Measurements from ENCODE around the gene THY1. TPM values are rescaled to one million over a fixed set of nuclear protein-coding genes. Genes with fewer than 3 reads are reported as not detected.
"Not testable (repeated sequence)": the region's sequence is repeated elsewhere in the genome, so short reads cannot be mapped to it uniquely, and the experiment has no call there.

Gene THY1
- total and polyA plus RNA-seq, 5 experiments from 2014 or later = not detected

DNA sequence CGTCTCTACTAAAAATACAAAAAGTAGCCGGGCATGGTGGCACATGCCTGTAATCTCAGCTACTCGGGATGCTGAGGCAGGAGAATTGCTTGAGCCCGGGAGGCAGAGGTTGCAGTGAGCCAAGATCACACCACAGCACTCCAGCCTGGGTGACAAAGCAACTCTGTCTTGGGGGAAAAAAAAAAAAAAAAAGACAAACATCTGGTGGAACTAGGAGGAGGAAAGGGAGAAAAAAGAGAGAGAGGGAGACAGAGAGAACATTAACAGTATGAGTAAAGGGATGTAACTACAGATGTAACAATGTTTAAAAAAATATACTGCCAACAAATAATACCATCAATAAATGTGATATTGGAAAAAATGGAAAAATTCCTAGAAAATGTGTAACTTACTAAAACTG is 32.3 kb upstream of the THY1 start:
- H3K9me3 Mint-ChIP-seq, ATAC-seq, H3K4me3 Mint-ChIP-seq, H3K36me3 Mint-ChIP-seq, H3K4me1 Mint-ChIP-seq, H3K27ac Mint-ChIP-seq, POLR2A ChIA-PET, DNase-seq: not testable (repeated sequence)
- peaks cover 26 to 49% (median 31%) of the 10 kb centered on the region in 5 donors for H3K27me3 Mint-ChIP-seq

DNA sequence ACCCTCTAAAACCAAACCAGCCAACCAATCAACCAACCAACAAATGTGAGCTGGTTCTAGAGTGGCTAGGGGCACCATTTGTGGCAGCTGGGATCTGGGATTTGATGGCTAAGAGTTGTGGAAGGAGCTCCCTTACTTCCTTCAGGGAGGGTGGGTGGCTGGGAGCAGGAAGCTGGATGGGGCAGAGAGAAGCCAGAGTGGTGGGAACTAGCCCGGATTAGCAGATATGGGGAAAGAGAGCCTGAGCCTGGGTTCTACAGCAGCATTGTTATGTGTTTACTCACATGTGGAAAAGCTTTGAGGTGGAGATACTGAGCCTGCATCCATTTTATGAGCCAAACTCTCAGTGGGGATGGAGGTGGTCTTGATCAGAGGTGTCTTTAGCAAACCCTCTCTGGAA is 30.9 kb upstream of the THY1 start:
- DNase-seq (no peak), ATAC-seq (no peak)
- H3K4me1 Mint-ChIP-seq = no peaks in the 10 kb centered on the region
- no peaks in the 10 kb centered on the region for H3K36me3 Mint-ChIP-seq
- POLR2A ChIA-PET = interaction anchor here (0.6 kb wide), 1 partner anchor 8 kb away, joined by 6 read pairs; no protein-coding TSS in a partner anchor
- H3K4me3 Mint-ChIP-seq = no peak overlapping the region
- peak overlapping the region in 1 of 10 donors; percentile 14 for H3K27ac Mint-ChIP-seq
- H3K9me3 Mint-ChIP-seq = no peaks in the 10 kb centered on the region
- peaks cover 19 to 43% (median 23%) of the 10 kb centered on the region in 5 donors for H3K27me3 Mint-ChIP-seq

DNA sequence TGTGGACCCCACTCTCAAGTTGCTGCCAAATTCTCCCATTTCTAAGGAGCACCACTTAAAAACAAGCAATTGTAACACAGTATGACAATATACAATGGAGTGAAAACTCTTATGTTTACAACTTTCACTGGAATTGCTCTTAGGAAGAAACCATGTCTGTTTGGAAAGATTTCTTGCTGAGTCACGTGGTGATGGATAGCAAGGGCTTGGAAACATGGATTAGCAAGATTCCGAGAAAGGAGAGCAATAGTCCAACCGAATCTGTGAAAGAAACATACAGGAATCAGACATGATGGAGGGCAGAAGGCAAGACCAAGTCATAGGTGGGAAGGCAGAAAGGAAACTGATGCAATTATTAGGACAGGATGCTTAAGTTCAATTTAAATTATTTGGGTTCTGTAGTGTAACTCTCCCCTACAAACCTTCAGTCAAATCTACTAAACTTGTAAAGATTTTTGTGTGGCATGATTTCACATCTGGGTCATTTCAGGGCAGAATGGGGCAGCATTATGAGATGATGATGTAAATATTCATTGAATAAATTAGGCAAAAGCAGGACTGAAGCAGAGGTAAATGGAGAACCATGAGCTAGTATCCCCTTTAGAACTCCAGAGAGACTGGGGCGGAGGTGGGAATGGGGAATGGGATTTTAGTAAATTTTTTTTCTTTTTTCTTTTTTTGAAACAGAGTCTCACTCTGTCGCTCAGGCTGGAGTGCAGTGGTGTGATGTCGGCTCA is 27.8 kb upstream of the THY1 start:
- H3K9me3 Mint-ChIP-seq = no peaks in the 10 kb centered on the region
- H3K36me3 Mint-ChIP-seq = no peaks in the 10 kb centered on the region
- no peak for DNase-seq
- H3K4me1 Mint-ChIP-seq = peaks cover 0 to 6% (median 2%) of the 10 kb centered on the region in 4 donors
- POLR2A ChIA-PET = no interaction called here
- no peak for ATAC-seq
- no peak overlapping the region for H3K27ac Mint-ChIP-seq
- H3K4me3 Mint-ChIP-seq = no peak overlapping the region
- peaks cover 17 to 60% (median 26%) of the 10 kb centered on the region in 5 donors for H3K27me3 Mint-ChIP-seq

GRCh38 chr11:119449498-119449897 is 26.5 kb upstream of the THY1 start:
- Mint-ChIP-seq H3K4me3 (no peak overlapping the region), H3K4me1 (peaks cover 0 to 6% (median 2%) of the 10 kb centered on the region in 4 donors), H3K36me3 (no peaks in the 10 kb centered on the region), H3K27me3 (peaks cover 15 to 57% (median 26%) of the 10 kb centered on the region in 5 donors), H3K9me3 (no peaks in the 10 kb centered on the region), H3K27ac (no peak overlapping the region)
- ATAC-seq (no peak), DNase-seq (no peak)
- POLR2A ChIA-PET = no interaction called here

DNA sequence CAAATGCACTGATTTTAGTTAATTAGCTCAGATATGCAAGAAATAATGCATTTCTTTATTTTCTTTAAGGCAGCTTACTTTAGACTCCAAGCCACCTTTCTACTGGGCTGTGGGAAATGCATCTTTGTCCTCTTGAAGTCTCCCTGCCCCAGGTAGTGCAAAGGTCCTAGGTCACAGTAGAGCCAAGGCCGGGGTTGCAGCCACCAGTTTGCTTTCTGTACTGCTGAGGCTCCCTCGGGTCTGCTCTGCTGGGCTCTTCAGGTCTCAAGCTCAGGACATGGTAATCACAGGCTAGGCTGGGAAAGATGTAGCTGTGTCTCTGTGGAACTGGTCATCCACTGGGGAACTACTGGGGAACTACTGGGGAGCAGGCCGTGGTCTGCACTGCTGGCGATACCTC is 25.4 kb upstream of the THY1 start:
- DNase-seq (no peak), ATAC-seq (no peak)
- Mint-ChIP-seq H3K27me3 (peaks cover 11 to 52% (median 23%) of the 10 kb centered on the region in 5 donors), H3K27ac (no peak overlapping the region), H3K36me3 (no peaks in the 10 kb centered on the region), H3K9me3 (no peaks in the 10 kb centered on the region), H3K4me3 (no peak overlapping the region), H3K4me1 (peaks cover 0 to 6% (median 2%) of the 10 kb centered on the region in 4 donors)
- POLR2A ChIA-PET = no interaction called here

DNA sequence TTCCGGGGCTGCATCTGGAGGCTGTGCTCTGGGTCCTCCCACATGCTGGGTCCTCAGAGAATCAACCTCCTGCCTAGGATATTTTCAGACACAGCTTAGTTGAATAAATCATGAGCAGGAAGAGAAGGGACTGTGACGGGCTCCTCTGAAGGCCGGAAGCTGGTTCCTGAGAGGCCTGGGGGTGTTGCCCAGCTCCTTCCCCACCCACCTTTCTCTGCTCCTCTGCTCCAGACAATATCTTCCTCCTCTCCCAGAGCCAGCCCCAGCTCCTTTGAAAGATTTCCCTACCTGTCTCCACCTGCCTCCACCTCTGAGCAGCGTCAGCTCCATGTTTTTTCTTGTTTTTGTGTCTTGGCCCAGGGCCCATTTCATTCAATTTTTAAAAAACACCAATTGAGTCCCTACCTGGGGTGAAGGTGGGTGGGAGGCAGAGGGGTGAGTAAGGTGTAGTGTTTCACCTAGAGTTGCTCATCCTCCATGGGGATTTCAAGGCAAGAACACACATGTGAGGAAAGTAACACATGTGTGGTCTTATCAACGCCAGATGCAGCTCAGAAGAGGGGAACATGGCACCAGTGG is 24.8 kb upstream of the THY1 start:
- ATAC-seq (no peak), DNase-seq (no peak)
- H3K27me3 Mint-ChIP-seq = peaks cover 6 to 46% (median 19%) of the 10 kb centered on the region in 5 donors
- no peaks in the 10 kb centered on the region for H3K36me3 Mint-ChIP-seq
- peaks cover 0 to 6% (median 2%) of the 10 kb centered on the region in 4 donors for H3K4me1 Mint-ChIP-seq
- no peak overlapping the region for H3K4me3 Mint-ChIP-seq
- no peaks in the 10 kb centered on the region for H3K9me3 Mint-ChIP-seq
- POLR2A ChIA-PET = no interaction called here
- H3K27ac Mint-ChIP-seq = peak overlapping the region in 1 of 10 donors; percentile 90

GRCh38 chr11:119446871-119447663 is 24.1 kb upstream of the THY1 start:
- Mint-ChIP-seq H3K27ac (no peak overlapping the region), H3K36me3 (no peaks in the 10 kb centered on the region), H3K4me3 (no peak overlapping the region), H3K9me3 (no peaks in the 10 kb centered on the region), H3K27me3 (peaks cover 4 to 41% (median 16%) of the 10 kb centered on the region in 5 donors), H3K4me1 (peaks cover 0 to 6% (median 2%) of the 10 kb centered on the region in 4 donors)
- POLR2A ChIA-PET = no interaction called here
- no peak for DNase-seq
- ATAC-seq = no peak

DNA sequence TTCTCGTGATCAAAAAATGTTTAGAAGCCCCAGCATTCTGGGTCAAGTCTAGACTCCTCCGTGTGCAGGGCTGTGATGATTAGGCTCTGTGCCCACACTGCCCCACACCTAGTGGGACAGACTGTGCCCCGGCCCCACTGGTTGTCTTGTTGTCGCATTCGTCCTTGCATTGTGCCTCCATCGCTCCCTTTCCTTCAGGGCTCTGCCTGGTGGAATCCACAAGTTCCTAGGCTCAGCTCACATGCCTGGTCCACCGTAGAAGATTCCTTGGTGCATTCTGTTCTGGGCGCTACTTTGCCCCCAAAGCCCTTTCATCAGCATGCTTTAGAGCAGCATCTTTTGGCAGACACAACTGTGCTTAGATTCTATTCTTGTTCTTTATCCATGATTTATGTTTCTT is 23.5 kb upstream of the THY1 start:
- POLR2A ChIA-PET = no interaction called here
- no peak overlapping the region for H3K27ac Mint-ChIP-seq
- H3K36me3 Mint-ChIP-seq = no peaks in the 10 kb centered on the region
- H3K9me3 Mint-ChIP-seq = no peaks in the 10 kb centered on the region
- no peak for ATAC-seq
- peaks cover 3 to 42% (median 13%) of the 10 kb centered on the region in 5 donors for H3K27me3 Mint-ChIP-seq
- peaks cover 0 to 6% (median 2%) of the 10 kb centered on the region in 4 donors for H3K4me1 Mint-ChIP-seq
- no peak overlapping the region for H3K4me3 Mint-ChIP-seq
- DNase-seq = no peak

- no peak for DNase-seq
- Mint-ChIP-seq H3K4me1 (peaks cover 1 to 6% (median 5%) of the 10 kb centered on the region in 4 donors), H3K27me3 (peaks cover 2 to 48% (median 13%) of the 10 kb centered on the region in 5 donors), H3K4me3 (no peak overlapping the region), H3K36me3 (no peaks in the 10 kb centered on the region), H3K27ac (no peak overlapping the region), H3K9me3 (no peaks in the 10 kb centered on the region)
- POLR2A ChIA-PET = no interaction called here
- ATAC-seq = no peak
Measured at GRCh38 chr11:119445850-119446249, 22.9 kb upstream of the THY1 start.

- no peak for DNase-seq
- no peaks in the 10 kb centered on the region for H3K9me3 Mint-ChIP-seq
- peaks cover 1 to 10% (median 5%) of the 10 kb centered on the region in 4 donors for H3K4me1 Mint-ChIP-seq
- ATAC-seq = no peak
- POLR2A ChIA-PET = no interaction called here
- no peak overlapping the region for H3K27ac Mint-ChIP-seq
- no peak overlapping the region for H3K4me3 Mint-ChIP-seq
- no peaks in the 10 kb centered on the region for H3K36me3 Mint-ChIP-seq
- peaks cover 4 to 49% (median 11%) of the 10 kb centered on the region in 5 donors for H3K27me3 Mint-ChIP-seq
Measured at GRCh38 chr11:119445379-119445778, 22.4 kb upstream of the THY1 start.

GRCh38 chr11:119441898-119442243 is 18.9 kb upstream of the THY1 start:
- no peak overlapping the region for H3K27ac Mint-ChIP-seq
- DNase-seq (no peak), ATAC-seq (no peak)
- H3K9me3 Mint-ChIP-seq = peaks cover 0 to 8% (median 5%) of the 10 kb centered on the region in 9 donors
- H3K4me3 Mint-ChIP-seq = no peak overlapping the region
- POLR2A ChIA-PET = no interaction called here
- H3K4me1 Mint-ChIP-seq = peaks cover 0 to 10% (median under 1%) of the 10 kb centered on the region in 4 donors
- H3K27me3 Mint-ChIP-seq = peaks cover 0 to 27% (median 7%) of the 10 kb centered on the region in 5 donors
- peaks cover 0 to under 1% (median 0%) of the 10 kb centered on the region in 3 donors for H3K36me3 Mint-ChIP-seq

GRCh38 chr11:119438599-119438998 is 15.6 kb upstream of the THY1 start:
- no peak for ATAC-seq
- H3K4me3 Mint-ChIP-seq = no peak overlapping the region

GRCh38 chr11:119437521-119437920 is 14.5 kb upstream of the THY1 start:
- POLR2A ChIA-PET = interaction anchor here (0.6 kb wide), 1 partner anchor 8 kb away, joined by 4 read pairs; no protein-coding TSS in a partner anchor
- not testable (repeated sequence) for ATAC-seq, H3K36me3 Mint-ChIP-seq, H3K27ac Mint-ChIP-seq, H3K4me3 Mint-ChIP-seq, DNase-seq
- Mint-ChIP-seq H3K27me3 (peaks cover 3 to 11% (median 5%) of the 10 kb centered on the region in 5 donors), H3K9me3 (peaks cover 0 to 15% (median 7%) of the 10 kb centered on the region in 9 donors), H3K4me1 (peaks cover 0 to 10% (median 0%) of the 10 kb centered on the region in 4 donors)

More at GRCh38 chr11:119438599-119438998, 15.6 kb upstream of the THY1 start:
- H3K4me1 Mint-ChIP-seq = peaks cover 0 to 10% (median under 1%) of the 10 kb centered on the region in 4 donors
- peaks cover 0 to 4% (median 0%) of the 10 kb centered on the region in 3 donors for H3K36me3 Mint-ChIP-seq
- H3K9me3 Mint-ChIP-seq = peaks cover 0 to 15% (median 7%) of the 10 kb centered on the region in 9 donors
- no peak for DNase-seq
- H3K27ac Mint-ChIP-seq = no peak overlapping the region
- H3K27me3 Mint-ChIP-seq = peaks cover 0 to 17% (median 6%) of the 10 kb centered on the region in 5 donors
- POLR2A ChIA-PET = no interaction called here
